Vagina (tissue), 2 donors: ENCODE data around the gene NDUFAF8. TPM values are rescaled to one million over a fixed set of nuclear protein-coding genes. Genes with fewer than 3 reads are reported as not detected.

ENCODE experiments used
- DNase-seq, 2 donors: peaks; one replicate each; pipeline ENCODE4 v3.0.0-alpha.2; 2017; ENCODE audit errors: extremely low spot score in 2 of 2
- H3K27ac ChIP-seq: fragments of 200-600 bp; sonication (generic); one replicate; pipeline ENCODE4 v1.5.1; 2019
- H3K27me3 ChIP-seq: fragments of 200-600 bp; sonication (generic); one replicate; pipeline ENCODE4 v1.5.1; 2019
- H3K36me3 ChIP-seq, 2 donors: fragments of 200-600 bp; sonication (generic); one replicate each; pipeline ENCODE4 v1.5.1; 2017 to 2019
- H3K4me1 ChIP-seq: fragments of 200-600 bp; sonication (generic); one replicate; pipeline ENCODE4 v1.5.1; 2019
- H3K4me3 ChIP-seq, 2 donors: fragments of 200-600 bp; sonication (generic); 1 replicate in 1 of 2; 2 replicates in 1 of 2; pipeline ENCODE4 v1.5.1; 2016 to 2019
- H3K9me3 ChIP-seq: fragments of 200-600 bp; sonication (generic); one replicate; pipeline ENCODE4 v1.5.1; 2019
- CTCF ChIP-seq, 3 experiments: fragments of 450-650 bp in 2 of 3; fragments of 200-600 bp in 1 of 3; sonication (generic) in 1 of 3; IDR thresholded peaks; one replicate each; pipeline ENCODE4 v1.5.1; 2017 to 2019; ENCODE audit warnings: antibody characterized with exemption in 3 of 3, mild to moderate bottlenecking in 2 of 3, moderate library complexity in 2 of 3
- POLR2A ChIP-seq, 2 donors: fragments of 450-650 bp; IDR thresholded peaks; one replicate each; pipeline ENCODE4 v1.6.1; 2017; ENCODE audit warnings: antibody characterized with exemption in 2 of 2, mild to moderate bottlenecking in 2 of 2, moderate library complexity in 2 of 2
- POLR2AphosphoS5 ChIP-seq, 2 donors: sonication (generic); formaldehyde crosslinking; IDR thresholded peaks; one replicate each; pipeline ENCODE4 v1.9.0; 2017; ENCODE audit warnings: antibody characterized with exemption in 2 of 2, mild to moderate bottlenecking in 2 of 2, low read depth in 1 of 2; ENCODE audit not compliant: insufficient read depth in 1 of 2
- intact Hi-C: fragments of 100-400 bp; cut with DNase I; formaldehyde crosslinking; loops from one replicate; pipeline ENCODE4 v1.15.1; 2023
- total RNA-seq: library from RNA; depleted of rRNA; stranded (reverse); fragments of >200 nt; gene quantifications from one replicate; pipeline ENCODE4 v1.2.3, GENCODE V29; 2016

Gene NDUFAF8
- total RNA-seq, 1 donor from 2014 or later: 52.5 TPM

GRCh38 chr17:81238490-81238814 lies 666 bp upstream of the NDUFAF8 start:
- H3K4me1 ChIP-seq: peaks cover 52% of the 10 kb centered on the region
- TF ChIP-seq POLR2AphosphoS5 (IDR thresholded peaks at IDR 0.05; ENCODE audit: insufficient read depth in 1 of 2, low read depth in 1 of 2) (no peak), CTCF (IDR thresholded peaks at IDR 0.05) (no peak), POLR2A (IDR thresholded peaks at IDR 0.05) (no peak)
- H3K36me3 ChIP-seq: no peaks in the 10 kb centered on the region
- no peak for DNase-seq
- peak overlapping the region; percentile 77 to 98 for H3K4me3 ChIP-seq
- intact Hi-C loops: no loop called here
- peak overlapping the region; percentile 36 for H3K27ac ChIP-seq
- H3K27me3 ChIP-seq: no peaks in the 10 kb centered on the region
- no peaks in the 10 kb centered on the region for H3K9me3 ChIP-seq

- Histone ChIP-seq H3K36me3 (no peaks in the 10 kb centered on the region), H3K27me3 (no peaks in the 10 kb centered on the region), H3K27ac (peak overlapping the region; percentile 80), H3K4me3 (peak overlapping the region; percentile 77 to 98), H3K4me1 (peaks cover 52% of the 10 kb centered on the region), H3K9me3 (no peaks in the 10 kb centered on the region)
- no peak for DNase-seq
- intact Hi-C loops: no loop called here
- TF ChIP-seq POLR2AphosphoS5 (IDR thresholded peaks at IDR 0.05; ENCODE audit: insufficient read depth in 1 of 2, low read depth in 1 of 2) (no peak), CTCF (IDR thresholded peaks at IDR 0.05) (no peak), POLR2A (IDR thresholded peaks at IDR 0.05) (no peak)
Measured at GRCh38 chr17:81239714-81240555, 817 bp downstream of the NDUFAF8 start.

GRCh38 chr17:81240761-81241160 lies 1.6 kb downstream of the NDUFAF8 start:
- DNase-seq: no peak
- TF ChIP-seq POLR2AphosphoS5 (IDR thresholded peaks at IDR 0.05; ENCODE audit: insufficient read depth in 1 of 2, low read depth in 1 of 2): no peak
- no peak for TF ChIP-seq POLR2A (IDR thresholded peaks at IDR 0.05)
- TF ChIP-seq CTCF (IDR thresholded peaks at IDR 0.05): no peak
- intact Hi-C loops: no loop called here
- no peaks in the 10 kb centered on the region for H3K27me3 ChIP-seq
- no peak overlapping the region for H3K27ac ChIP-seq
- no peaks in the 10 kb centered on the region for H3K36me3 ChIP-seq
- no peak overlapping the region for H3K4me3 ChIP-seq
- no peaks in the 10 kb centered on the region for H3K9me3 ChIP-seq
- H3K4me1 ChIP-seq: peaks cover 52% of the 10 kb centered on the region

- Histone ChIP-seq H3K4me3 (no peak overlapping the region), H3K4me1 (peaks cover 49% of the 10 kb centered on the region), H3K27me3 (no peaks in the 10 kb centered on the region), H3K9me3 (no peaks in the 10 kb centered on the region), H3K36me3 (no peaks in the 10 kb centered on the region), H3K27ac (no peak overlapping the region)
- TF ChIP-seq CTCF (IDR thresholded peaks at IDR 0.05) (no peak), POLR2AphosphoS5 (IDR thresholded peaks at IDR 0.05; ENCODE audit: insufficient read depth in 1 of 2, low read depth in 1 of 2) (no peak), POLR2A (IDR thresholded peaks at IDR 0.05) (no peak)
- no peak for DNase-seq
- intact Hi-C loops: no loop called here
Measured at GRCh38 chr17:81241203-81241602, 2.1 kb downstream of the NDUFAF8 start.
